22Rv1 (cell line): ENCODE measurements around the gene GRM4.

Experiments
- ZFX ChIP-seq: fragments of 450-650 bp; IDR thresholded peaks from 2 replicates; pipeline ENCODE4 v1.6.1; 2017; ENCODE audit warnings: antibody characterized with exemption, borderline replicate concordance
- TF ChIP-seq, protein P1 (sequence below): fragments of 450-650 bp; IDR thresholded peaks from 2 replicates; pipeline ENCODE4 v1.5.1; 2017; ENCODE audit warnings: mild to moderate bottlenecking

DNA sequence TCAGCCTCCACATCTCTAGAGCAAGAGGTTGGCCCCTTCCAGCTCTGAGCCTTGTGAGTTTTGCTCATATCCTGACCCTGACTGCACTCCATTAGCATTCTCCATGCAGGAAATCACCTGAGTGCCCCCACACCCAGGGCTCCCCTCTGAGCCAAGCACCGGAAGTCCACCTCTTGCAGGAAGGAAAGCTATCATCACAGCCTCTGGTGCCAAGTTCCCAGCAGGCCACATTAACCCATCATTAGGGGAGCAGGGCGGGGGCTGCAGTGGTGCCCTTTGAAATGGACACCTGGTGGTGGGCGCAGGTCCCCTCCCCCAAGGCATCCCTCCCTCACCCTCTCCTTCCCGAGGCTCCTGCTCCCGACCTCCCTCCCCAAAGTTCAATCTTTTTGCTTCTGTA is 16.1 kb downstream of the GRM4 start:
- TF ChIP-seq, protein P1, sequence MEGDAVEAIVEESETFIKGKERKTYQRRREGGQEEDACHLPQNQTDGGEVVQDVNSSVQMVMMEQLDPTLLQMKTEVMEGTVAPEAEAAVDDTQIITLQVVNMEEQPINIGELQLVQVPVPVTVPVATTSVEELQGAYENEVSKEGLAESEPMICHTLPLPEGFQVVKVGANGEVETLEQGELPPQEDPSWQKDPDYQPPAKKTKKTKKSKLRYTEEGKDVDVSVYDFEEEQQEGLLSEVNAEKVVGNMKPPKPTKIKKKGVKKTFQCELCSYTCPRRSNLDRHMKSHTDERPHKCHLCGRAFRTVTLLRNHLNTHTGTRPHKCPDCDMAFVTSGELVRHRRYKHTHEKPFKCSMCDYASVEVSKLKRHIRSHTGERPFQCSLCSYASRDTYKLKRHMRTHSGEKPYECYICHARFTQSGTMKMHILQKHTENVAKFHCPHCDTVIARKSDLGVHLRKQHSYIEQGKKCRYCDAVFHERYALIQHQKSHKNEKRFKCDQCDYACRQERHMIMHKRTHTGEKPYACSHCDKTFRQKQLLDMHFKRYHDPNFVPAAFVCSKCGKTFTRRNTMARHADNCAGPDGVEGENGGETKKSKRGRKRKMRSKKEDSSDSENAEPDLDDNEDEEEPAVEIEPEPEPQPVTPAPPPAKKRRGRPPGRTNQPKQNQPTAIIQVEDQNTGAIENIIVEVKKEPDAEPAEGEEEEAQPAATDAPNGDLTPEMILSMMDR: no peak
- no peak for TF ChIP-seq ZFX
